SK-N-MC (cell line): ENCODE results near the gene ARSH.

Experiments
- EZH2 ChIP-seq: fragments of 200-600 bp; sonication (generic); IDR thresholded peaks from one replicate; pipeline ENCODE4 v1.6.1; 2017; ENCODE audit warnings: antibody characterized with exemption
- POLR2AphosphoS5 ChIP-seq: IDR thresholded peaks from 2 replicates; pipeline ENCODE4 v1.6.1; 2012; ENCODE audit warnings: mild to moderate bottlenecking, low read depth, low read length, borderline replicate concordance

DNA sequence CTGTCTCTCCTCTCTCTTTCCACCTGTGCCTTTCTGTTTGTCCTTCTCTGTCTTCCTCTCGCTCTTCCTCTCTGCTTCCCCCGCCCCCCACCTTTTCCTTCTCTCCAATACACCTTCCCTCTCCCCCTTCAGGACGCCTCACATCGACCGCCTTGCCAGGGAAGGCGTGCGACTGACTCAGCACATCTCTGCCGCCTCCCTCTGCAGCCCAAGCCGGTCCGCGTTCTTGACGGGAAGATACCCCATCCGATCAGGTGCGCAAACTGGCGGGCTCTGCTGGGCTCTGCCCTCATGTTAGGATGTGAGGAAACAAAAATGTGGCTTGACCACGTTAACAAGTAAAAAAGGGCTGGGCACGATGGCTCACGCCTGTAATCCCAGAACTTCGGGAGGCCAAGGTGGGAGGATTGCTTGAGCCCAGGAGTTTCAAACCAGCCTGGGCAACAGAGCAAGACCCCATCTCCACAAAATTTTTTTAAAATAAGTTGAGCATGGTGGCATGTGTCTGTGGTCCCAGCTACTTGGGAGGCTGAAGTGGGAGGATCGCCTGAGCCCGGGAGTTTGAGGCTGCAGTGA, 70.2 kb downstream of the ARSH start:
- no peak for TF ChIP-seq POLR2AphosphoS5
- TF ChIP-seq EZH2: no peak
